ENCODE measurements around the gene SH3PXD2A. TPM values are rescaled to one million over a fixed set of nuclear protein-coding genes. Genes with fewer than 3 reads are reported as not detected.
A peak's percentile ranks its signal among the peaks of the same experiment; 100 is the strongest.

The SH3PXD2A gene
- total and polyA plus RNA-seq, 5 donors from 2014 or later, result 0.24 to 15.4 (median 0.47) TPM

DNA sequence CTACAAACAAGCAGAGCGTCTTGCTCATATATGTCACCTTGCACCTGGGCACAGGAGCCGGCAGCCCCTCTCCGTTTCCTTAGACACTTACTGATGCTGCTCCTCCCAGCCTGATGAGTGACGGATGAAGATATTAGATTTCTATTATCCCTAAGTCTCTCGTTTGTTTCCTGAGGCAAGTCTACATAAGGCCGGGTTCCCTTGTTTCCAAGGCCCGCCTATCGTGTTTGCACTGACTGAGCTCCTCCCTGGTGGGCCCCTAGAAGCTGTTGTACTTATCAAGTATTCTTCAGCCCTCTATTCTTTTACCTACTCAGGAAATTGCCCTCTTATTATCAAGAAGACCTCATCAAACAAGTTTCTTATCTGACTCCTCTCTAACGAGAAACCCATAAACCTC is 18.5 kb downstream of the SH3PXD2A start:
- ATAC-seq (ENCODE audit: low read depth in 2 of 2) (no peak), DNase-seq (no peak)
- Mint-ChIP-seq H3K27me3 (no peaks in the 10 kb centered on the region), H3K36me3 (no peaks in the 10 kb centered on the region), H3K9me3 (peaks cover 0 to 10% (median 0%) of the 10 kb centered on the region in 7 donors), H3K4me3 (no peak overlapping the region), H3K4me1 (no peaks in the 10 kb centered on the region), H3K27ac (no peak overlapping the region)
- Histone ChIP-seq H3K9me3 (ENCODE audit: control insufficient read depth in 2 of 2, low read length in 2 of 2) (peaks cover 0 to 5% of the 10 kb centered on the region in 2 experiments), H3K4me1 (ENCODE audit: control insufficient read depth, insufficient read depth, low read length, poor library complexity, severe bottlenecking) (no peaks in the 10 kb centered on the region), H3K27ac (ENCODE audit: insufficient read depth, low read length, poor library complexity, severe bottlenecking) (no peak overlapping the region), H3K36me3 (ENCODE audit: control insufficient read depth, insufficient read depth, low read length) (no peaks in the 10 kb centered on the region), H3K4me3 (ENCODE audit: low read depth, low read length) (no peak overlapping the region), H3K27me3 (ENCODE audit: control insufficient read depth, insufficient read depth, low read length) (no peaks in the 10 kb centered on the region)

DNA sequence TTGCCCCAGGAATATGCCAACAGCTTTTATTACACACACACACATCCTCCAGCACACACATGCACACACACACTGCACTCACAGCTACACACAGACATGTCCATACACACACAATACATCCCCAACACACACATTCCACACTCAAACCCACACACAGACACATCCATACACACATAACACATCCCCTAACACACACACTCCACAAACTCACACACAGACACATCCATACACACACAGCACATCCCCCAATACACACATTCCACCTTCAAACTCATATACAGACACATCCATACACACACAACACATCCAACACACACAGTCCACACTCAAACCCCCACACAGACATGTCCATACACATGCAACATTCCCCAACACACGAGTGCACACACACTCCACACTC is 19.1 kb downstream of the SH3PXD2A start:
- Mint-ChIP-seq H3K27me3 (no peaks in the 10 kb centered on the region), H3K4me3 (no peak overlapping the region), H3K9me3 (peaks cover 0 to 10% (median 0%) of the 10 kb centered on the region in 7 donors), H3K4me1 (no peaks in the 10 kb centered on the region), H3K36me3 (no peaks in the 10 kb centered on the region), H3K27ac (peak overlapping the region in 1 of 3 donors; percentile 73)
- Histone ChIP-seq H3K4me3 (ENCODE audit: low read depth, low read length) (no peak overlapping the region), H3K27me3 (ENCODE audit: control insufficient read depth, insufficient read depth, low read length) (no peaks in the 10 kb centered on the region), H3K27ac (ENCODE audit: insufficient read depth, low read length, poor library complexity, severe bottlenecking) (no peak overlapping the region), H3K9me3 (ENCODE audit: control insufficient read depth in 2 of 2, low read length in 2 of 2) (peaks cover 0 to 5% of the 10 kb centered on the region in 2 experiments), H3K4me1 (ENCODE audit: control insufficient read depth, insufficient read depth, low read length, poor library complexity, severe bottlenecking) (no peaks in the 10 kb centered on the region), H3K36me3 (ENCODE audit: control insufficient read depth, insufficient read depth, low read length) (no peaks in the 10 kb centered on the region)
- ATAC-seq (ENCODE audit: low read depth in 2 of 2) (no peak), DNase-seq (no peak)

DNA sequence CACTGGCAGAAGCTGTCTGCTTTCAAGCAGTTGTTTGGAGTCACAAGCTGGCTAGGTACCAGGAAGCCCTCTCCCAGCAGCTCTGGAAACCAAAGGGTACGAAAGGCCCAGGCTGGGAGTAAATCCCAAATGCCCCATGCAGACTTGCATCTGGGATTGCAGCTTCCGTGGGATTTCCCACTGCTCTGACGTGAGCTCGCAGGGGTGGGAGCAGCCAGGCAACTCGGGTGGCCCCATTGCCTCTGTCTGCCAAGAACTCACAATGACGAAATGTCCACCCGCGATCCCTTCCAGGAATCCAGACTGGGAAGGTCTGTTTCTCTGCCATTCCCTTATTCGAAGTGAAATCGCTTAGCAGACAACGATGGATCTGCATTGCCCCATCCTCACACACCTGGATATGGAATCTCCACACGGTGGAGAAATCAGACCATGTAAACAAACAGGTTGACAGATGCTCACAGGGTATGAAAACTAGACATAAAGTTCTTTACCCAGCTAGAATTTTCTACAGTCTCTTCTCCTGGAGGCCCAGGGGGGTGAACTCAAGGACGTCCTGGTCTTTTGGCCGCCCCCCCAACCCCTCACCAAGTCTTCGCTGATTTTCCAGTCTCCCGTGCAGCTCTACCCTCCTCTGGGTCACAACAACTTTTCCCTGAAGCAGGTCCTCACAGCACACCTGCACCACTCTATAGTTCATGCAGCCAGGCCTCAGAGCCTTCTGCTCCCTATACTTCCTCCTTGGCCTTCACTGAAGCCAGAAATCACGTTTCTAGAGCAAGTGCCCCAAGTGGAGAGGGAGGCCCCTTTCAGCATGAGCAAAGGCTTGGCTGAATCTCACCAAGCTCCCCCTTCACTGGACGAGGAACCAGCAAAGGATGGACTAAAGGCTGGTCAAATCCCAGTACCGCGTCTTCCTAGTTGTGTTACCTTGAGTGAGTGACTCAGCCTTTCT is 20.0 kb downstream of the SH3PXD2A start:
- no peaks in the 10 kb centered on the region for H3K4me1 Mint-ChIP-seq
- no peaks in the 10 kb centered on the region for H3K36me3 Mint-ChIP-seq
- ATAC-seq (ENCODE audit: low read depth in 2 of 2) (no peak), DNase-seq (no peak)
- no peak overlapping the region for H3K4me3 Mint-ChIP-seq
- Histone ChIP-seq H3K4me1 (ENCODE audit: control insufficient read depth, insufficient read depth, low read length, poor library complexity, severe bottlenecking) (no peaks in the 10 kb centered on the region), H3K36me3 (ENCODE audit: control insufficient read depth, insufficient read depth, low read length) (no peaks in the 10 kb centered on the region), H3K9me3 (ENCODE audit: control insufficient read depth in 2 of 2, low read length in 2 of 2) (peaks cover 0 to 5% of the 10 kb centered on the region in 2 experiments), H3K27me3 (ENCODE audit: control insufficient read depth, insufficient read depth, low read length) (no peaks in the 10 kb centered on the region), H3K4me3 (ENCODE audit: low read depth, low read length) (no peak overlapping the region), H3K27ac (ENCODE audit: insufficient read depth, low read length, poor library complexity, severe bottlenecking) (no peak overlapping the region)
- H3K9me3 Mint-ChIP-seq, result peaks cover 0 to 10% (median 0%) of the 10 kb centered on the region in 7 donors
- H3K27me3 Mint-ChIP-seq, result no peaks in the 10 kb centered on the region
- peak overlapping the region in 1 of 3 donors; percentile 7 for H3K27ac Mint-ChIP-seq

DNA sequence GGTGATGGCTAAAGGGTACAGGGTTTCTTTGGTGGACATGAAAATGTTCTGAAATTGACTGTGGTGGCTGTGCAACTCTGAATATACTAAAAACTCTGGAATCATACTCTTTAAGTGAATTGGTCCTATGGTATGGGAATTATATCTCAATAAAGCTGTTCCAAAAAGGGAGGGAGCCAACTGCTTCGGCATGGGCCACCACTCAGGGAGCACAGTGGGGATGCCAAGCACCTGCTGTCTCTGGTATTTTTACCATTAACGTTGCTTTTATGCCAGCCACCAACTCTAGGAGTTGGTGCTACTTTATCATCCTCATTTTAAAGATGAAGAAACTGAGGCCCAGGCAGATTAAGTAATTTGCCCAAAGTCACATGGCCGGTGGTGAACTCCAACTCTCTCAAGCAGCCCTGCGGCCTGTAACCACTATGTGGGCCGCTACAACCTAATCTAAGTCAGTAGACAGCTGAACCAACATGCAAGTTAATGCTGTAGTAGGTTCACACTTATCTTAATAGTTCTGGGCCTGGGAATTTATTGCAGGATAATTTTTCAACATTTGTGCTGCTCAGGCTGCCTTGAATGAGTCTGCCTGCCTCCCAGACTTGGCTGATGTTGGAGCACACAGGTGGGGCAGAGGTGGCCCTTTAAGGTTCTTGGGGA is 20.8 kb downstream of the SH3PXD2A start:
- H3K36me3 ChIP-seq (ENCODE audit: control insufficient read depth, insufficient read depth, low read length), result no peaks in the 10 kb centered on the region
- H3K27me3 ChIP-seq (ENCODE audit: control insufficient read depth, insufficient read depth, low read length), result no peaks in the 10 kb centered on the region
- Mint-ChIP-seq H3K4me3 (no peak overlapping the region), H3K36me3 (no peaks in the 10 kb centered on the region), H3K27me3 (no peaks in the 10 kb centered on the region), H3K27ac (no peak overlapping the region), H3K4me1 (no peaks in the 10 kb centered on the region), H3K9me3 (peaks cover 0 to 10% (median 0%) of the 10 kb centered on the region in 7 donors)
- H3K4me3 ChIP-seq (ENCODE audit: low read depth, low read length), result no peak overlapping the region
- H3K4me1 ChIP-seq (ENCODE audit: control insufficient read depth, insufficient read depth, low read length, poor library complexity, severe bottlenecking), result no peaks in the 10 kb centered on the region
- DNase-seq (no peak), ATAC-seq (ENCODE audit: low read depth in 2 of 2) (no peak)
- peaks cover 0 to 5% of the 10 kb centered on the region in 2 experiments for H3K9me3 ChIP-seq (ENCODE audit: control insufficient read depth in 2 of 2, low read length in 2 of 2)
- no peak overlapping the region for H3K27ac ChIP-seq (ENCODE audit: insufficient read depth, low read length, poor library complexity, severe bottlenecking)

DNA sequence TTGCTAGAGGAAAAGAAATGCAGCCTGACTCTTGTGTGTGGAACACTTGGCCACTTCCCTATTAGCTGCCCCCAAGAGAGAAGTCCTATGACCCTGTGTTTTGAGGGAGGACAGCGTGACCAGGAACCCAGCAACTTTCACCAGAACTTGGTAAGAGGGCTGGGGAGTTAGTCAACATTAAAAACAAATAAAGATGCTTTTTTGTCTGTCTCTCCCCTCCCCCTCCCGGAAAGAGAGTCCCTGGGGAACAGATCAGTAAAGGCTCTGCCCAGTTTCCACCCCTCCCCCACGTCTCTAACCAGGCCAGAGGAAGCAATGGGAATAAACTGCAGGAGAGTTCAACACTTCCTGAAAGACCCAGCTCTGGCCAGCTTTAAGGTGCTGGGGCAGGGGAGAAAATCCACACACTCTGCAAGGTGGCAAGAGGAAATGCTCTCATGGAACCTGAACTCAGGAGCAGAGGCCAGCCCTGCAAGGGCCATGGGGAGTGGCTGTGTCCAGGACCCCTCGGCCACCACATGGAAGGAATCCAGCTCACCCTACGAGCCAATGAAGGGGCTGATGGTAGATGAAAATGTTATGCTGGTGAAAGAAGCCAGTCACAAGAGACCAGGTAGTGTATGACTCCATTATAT is 21.5 kb downstream of the SH3PXD2A start:
- Mint-ChIP-seq H3K4me1 (no peaks in the 10 kb centered on the region), H3K27me3 (peaks cover 2% of the 10 kb centered on the region), H3K36me3 (no peaks in the 10 kb centered on the region), H3K27ac (no peak overlapping the region), H3K9me3 (peaks cover 0 to 10% (median 0%) of the 10 kb centered on the region in 7 donors), H3K4me3 (no peak overlapping the region)
- DNase-seq (no peak), ATAC-seq (ENCODE audit: low read depth in 2 of 2) (no peak)
- Histone ChIP-seq H3K36me3 (ENCODE audit: control insufficient read depth, insufficient read depth, low read length) (no peaks in the 10 kb centered on the region), H3K9me3 (ENCODE audit: control insufficient read depth in 2 of 2, low read length in 2 of 2) (peaks cover 0 to 5% of the 10 kb centered on the region in 2 experiments), H3K4me1 (ENCODE audit: control insufficient read depth, insufficient read depth, low read length, poor library complexity, severe bottlenecking) (no peaks in the 10 kb centered on the region), H3K27me3 (ENCODE audit: control insufficient read depth, insufficient read depth, low read length) (no peaks in the 10 kb centered on the region), H3K27ac (ENCODE audit: insufficient read depth, low read length, poor library complexity, severe bottlenecking) (no peak overlapping the region), H3K4me3 (ENCODE audit: low read depth, low read length) (no peak overlapping the region)

DNA sequence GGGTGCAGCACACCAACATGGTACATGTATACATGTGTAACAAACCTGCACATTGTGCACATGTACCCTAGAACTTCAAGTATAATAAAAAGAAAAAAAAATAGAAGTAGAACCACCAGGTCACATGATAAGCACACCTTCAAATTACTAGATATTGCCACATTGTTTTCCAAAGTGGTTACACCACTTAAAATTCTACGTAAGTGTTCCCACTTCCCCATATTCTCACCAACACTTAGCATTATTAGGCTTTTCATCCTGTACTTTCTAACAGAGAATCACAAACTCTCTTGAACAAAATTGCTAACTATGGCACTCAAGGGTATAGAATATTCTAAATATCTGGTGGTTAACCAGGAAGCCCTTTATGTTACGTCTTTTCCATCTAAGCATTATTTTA is 22.6 kb downstream of the SH3PXD2A start:
- Mint-ChIP-seq H3K9me3 (peaks cover 0 to 10% (median 0%) of the 10 kb centered on the region in 7 donors), H3K27me3 (peaks cover 6% of the 10 kb centered on the region), H3K36me3 (no peaks in the 10 kb centered on the region), H3K4me3 (no peak overlapping the region), H3K27ac (no peak overlapping the region), H3K4me1 (no peaks in the 10 kb centered on the region)
- DNase-seq (no peak), ATAC-seq (ENCODE audit: low read depth in 2 of 2) (no peak)
- Histone ChIP-seq H3K4me3 (ENCODE audit: low read depth, low read length) (no peak overlapping the region), H3K27ac (ENCODE audit: insufficient read depth, low read length, poor library complexity, severe bottlenecking) (no peak overlapping the region), H3K9me3 (ENCODE audit: control insufficient read depth in 2 of 2, low read length in 2 of 2) (peaks cover 0 to 5% of the 10 kb centered on the region in 2 experiments), H3K4me1 (ENCODE audit: control insufficient read depth, insufficient read depth, low read length, poor library complexity, severe bottlenecking) (no peaks in the 10 kb centered on the region), H3K36me3 (ENCODE audit: control insufficient read depth, insufficient read depth, low read length) (no peaks in the 10 kb centered on the region), H3K27me3 (ENCODE audit: control insufficient read depth, insufficient read depth, low read length) (no peaks in the 10 kb centered on the region)

DNA sequence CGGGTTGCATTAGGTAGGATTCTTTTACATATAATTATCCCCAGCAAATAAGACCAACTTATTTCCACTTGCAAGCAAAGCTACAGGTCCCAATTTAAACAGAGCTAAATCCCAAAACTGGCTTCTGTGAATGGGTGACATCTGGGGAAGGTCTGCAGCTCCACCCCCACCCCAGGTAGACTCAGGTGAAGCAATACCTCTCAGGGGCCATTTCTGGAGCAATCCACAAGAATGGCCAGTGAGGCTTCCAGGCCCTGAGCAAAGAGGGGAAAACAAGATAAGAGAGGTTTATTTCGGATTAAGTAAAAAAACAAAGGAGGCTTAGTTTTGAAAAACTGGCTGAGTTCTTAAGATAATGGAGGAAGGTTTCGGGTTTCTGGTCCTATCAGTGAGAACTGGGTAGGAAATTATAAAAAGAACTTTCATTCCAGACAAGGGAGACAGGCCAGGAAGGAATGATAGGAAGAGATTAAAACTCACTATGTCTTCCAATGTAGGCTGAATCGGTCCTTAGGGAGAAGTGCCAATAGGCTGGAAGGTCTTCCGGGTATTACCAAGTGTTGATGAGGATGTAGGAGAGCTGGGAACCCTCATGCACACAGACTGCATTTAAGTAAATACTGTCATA is 25.4 kb downstream of the SH3PXD2A start:
- no peaks in the 10 kb centered on the region for H3K36me3 Mint-ChIP-seq
- no peak overlapping the region for H3K27ac ChIP-seq (ENCODE audit: insufficient read depth, low read length, poor library complexity, severe bottlenecking)
- no peak overlapping the region for H3K4me3 Mint-ChIP-seq
- H3K27ac Mint-ChIP-seq, result no peak overlapping the region
- DNase-seq (no peak), ATAC-seq (ENCODE audit: low read depth in 2 of 2) (no peak)
- H3K4me1 Mint-ChIP-seq, result no peaks in the 10 kb centered on the region
- peaks cover 0 to 5% of the 10 kb centered on the region in 2 experiments for H3K9me3 ChIP-seq (ENCODE audit: control insufficient read depth in 2 of 2, low read length in 2 of 2)
- peaks cover 6% of the 10 kb centered on the region for H3K27me3 Mint-ChIP-seq
- no peaks in the 10 kb centered on the region for H3K27me3 ChIP-seq (ENCODE audit: control insufficient read depth, insufficient read depth, low read length)
- peaks cover 0 to 10% (median 0%) of the 10 kb centered on the region in 7 donors for H3K9me3 Mint-ChIP-seq
- H3K4me3 ChIP-seq (ENCODE audit: low read depth, low read length), result no peak overlapping the region
- no peaks in the 10 kb centered on the region for H3K36me3 ChIP-seq (ENCODE audit: control insufficient read depth, insufficient read depth, low read length)
- H3K4me1 ChIP-seq (ENCODE audit: control insufficient read depth, insufficient read depth, low read length, poor library complexity, severe bottlenecking), result no peaks in the 10 kb centered on the region
